Stimulated activated CD4-positive, alpha-beta T cell treated with anti-CD3 and anti-CD28 coated beads, Interleukin-12 subunit alpha, Interleukin-12 subunit beta, amount 100 ng/mL, for 4 hours (primary cell): ENCODE data around the gene CHCHD10.

Experiments used
- DNase-seq: peaks from one replicate; pipeline ENCODE4 v3.0.0-alpha.2; 2020

CHCHD10 gene

GRCh38 chr22:23769321-23769965 is 1.7 kb upstream of the CHCHD10 start:
- no peak for DNase-seq

DNA sequence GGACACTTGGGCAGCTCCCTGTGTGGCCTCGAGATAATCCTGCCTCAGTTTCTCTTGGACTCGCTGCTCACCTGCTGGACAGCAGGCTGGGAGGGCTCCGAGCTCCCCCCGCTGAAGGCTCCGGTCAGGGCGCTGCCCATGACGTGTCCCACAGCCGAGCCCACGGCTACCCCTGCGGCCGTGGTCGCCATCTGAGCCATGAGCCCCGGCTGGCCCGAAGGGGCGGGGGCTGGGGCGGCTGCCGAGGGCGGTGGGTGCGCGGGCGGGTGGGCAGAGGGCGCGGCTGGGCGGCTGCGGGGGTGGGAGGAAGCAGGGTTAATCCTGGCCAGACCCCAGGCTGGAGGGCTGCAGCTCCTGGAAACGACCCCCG is 484 bp downstream of the CHCHD10 start:
- DNase-seq: no peak

DNA sequence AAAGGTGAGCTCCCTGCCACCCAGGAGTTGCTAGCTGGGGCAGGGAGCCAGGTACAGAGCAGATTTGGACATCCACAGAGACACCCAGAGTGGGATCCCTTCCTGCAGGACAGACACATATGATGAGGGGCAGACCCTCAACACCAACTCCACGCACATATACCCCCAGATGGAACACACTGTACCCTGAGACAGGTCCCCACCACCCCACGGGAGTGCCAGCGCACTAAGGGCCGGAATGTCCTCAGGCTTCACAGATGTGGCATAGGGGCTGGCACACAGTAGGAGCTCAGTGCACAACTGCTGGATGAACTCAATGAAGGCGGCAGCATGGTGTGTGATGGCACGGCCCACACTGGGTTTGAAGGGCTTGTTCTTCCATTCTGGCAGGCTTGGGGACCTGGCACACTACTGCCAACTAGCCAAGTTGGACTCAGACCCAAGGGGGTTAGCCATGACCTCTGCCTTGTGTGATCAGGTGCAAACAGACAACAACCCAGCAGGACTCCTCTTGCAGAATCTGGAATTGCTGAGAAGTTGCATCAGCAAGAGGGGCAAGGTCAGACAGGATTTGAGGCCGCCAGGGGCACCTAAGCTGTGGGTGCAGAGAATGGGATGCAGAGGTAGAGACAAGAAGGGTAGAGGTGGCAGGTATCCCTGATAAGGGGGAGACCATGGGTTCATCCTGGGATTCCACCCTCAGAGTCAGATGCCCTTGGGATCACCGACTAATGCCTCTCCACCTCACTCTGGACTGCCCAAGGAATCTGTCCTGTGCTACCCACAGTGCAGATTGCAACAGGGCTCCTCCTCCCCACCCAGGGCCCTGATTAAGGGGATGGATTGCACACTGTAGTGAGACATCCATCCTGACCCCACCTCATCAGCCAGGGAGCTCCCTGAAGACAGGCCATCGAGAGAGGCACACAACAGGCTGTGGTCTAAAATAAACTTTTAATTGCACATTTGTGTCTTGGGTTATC is 2.6 kb downstream of the CHCHD10 start:
- no peak for DNase-seq

DNA sequence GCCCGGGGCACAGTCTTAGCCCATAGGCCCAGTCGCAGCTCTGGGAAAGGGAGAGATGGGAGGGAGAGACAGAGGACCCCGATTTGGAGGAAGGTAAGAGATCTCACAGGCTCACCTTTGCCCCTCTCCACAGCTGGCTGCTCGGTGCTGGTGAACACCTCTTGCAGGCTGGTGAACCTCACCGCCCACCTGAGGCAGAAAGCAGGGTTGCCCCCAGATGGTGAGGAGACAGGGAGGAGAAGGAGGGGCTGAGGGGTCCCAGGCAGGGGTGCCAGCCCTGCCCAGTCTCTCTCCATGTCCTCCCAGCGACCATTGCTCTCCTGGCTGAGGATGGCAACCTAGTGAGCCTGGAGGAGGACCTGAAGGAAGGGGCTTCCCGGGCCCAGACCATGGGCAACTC is 3.8 kb downstream of the CHCHD10 start:
- DNase-seq: no peak

DNA sequence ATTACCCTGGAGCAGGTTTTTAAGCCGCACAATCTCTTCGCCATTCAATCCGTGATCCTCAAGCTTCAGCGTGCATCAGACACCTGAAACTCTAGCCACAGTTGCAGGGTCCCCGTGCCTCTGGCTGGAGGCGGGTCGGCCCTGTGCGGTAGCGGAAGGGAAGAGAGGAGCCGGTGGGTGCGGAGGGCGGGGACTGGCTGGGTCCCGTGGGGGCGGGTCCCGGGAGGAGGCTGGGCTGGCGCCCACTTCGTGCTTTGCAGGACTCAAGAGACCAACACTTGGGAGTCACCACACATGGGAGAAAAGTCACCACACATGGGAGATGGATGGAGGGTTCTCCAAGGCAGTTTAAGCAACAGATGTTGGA is 4.2 kb downstream of the CHCHD10 start:
- DNase-seq: peak; percentile 56

- no peak for DNase-seq
These were observed 4.8 kb downstream of the CHCHD10 start, which contains the start of gene C22orf15 for GRCh38 chr22:23762842-23763578. Gene C22orf15, plus strand, starts transcription at chr22:23762990. Its CDS starts 317 bp downstream, at chr22:23763307.

DNA sequence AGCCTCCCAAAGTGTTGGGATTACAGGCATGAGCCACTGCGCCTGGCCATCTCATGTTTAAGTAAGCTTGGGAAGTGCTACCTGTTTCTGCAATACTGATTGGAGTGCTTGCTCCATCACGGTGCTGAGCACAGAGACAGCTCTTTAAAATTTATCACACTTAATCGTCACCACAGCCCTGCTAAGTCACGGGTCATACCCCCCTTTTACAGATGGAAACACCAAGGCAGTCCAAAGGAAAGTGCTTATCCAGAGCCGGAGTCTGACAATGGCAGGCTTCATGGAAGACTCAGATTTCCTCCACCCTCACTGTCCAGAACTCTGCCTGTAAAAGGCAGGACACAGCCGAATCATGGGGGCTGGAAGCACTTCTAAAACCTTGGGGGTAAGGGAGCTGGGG is 7.7 kb downstream of the CHCHD10 start:
- no peak for DNase-seq

GRCh38 chr22:23759566-23759965 is 8.2 kb downstream of the CHCHD10 start:
- DNase-seq: no peak

DNA sequence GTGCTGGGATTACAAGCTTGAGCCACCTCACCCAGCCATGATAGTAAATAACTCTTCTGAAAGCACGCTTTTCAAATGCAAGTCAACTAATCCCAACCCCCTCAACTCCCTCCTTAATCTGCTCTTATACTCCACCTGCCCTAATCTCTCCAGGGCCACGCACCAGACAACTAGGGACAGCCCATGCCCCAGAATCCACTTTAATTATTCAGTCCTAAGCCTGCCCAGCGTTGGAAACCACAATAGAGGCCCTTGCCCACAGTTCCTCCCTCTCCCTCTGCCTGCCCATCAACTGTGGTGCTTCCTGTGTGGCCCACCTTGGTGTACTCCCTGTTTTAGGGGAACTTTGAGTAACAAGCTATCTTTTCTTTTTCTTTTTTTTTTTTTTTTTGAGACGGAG is 10.9 kb downstream of the CHCHD10 start:
- DNase-seq: no peak

GRCh38 chr22:23755711-23756110 is 12.1 kb downstream of the CHCHD10 start:
- DNase-seq: no peak

DNA sequence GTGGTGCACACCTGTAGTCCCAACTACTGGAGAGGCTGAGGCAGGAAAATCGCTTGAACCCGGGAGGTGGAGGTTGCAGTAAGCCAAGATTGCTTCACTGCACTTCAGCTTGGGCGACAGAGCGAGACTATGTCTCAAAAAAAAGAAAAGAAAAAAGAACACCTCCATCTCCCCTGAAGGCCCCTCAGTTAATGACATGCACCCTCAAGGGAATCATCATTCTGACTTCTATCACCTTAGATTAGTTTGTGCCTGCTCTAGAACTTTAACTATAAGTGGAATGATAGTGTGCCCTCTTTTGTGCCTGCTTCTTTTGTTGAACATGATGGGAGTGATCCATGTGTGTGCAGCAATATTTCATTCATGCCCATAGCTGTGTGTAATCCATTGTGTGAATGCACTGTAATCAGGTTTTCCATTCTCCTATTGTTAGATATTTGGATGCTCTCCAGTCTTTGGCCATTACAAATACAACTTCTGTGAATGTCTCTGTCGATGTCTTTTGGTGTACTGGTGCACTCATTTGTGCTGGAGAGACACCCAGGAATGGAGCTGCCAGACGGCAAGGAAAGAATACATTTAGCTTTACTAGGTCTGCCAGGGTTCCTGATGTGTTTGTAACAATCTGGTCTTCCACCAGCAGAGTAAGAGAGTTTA is 12.7 kb downstream of the CHCHD10 start:
- DNase-seq: no peak

DNA sequence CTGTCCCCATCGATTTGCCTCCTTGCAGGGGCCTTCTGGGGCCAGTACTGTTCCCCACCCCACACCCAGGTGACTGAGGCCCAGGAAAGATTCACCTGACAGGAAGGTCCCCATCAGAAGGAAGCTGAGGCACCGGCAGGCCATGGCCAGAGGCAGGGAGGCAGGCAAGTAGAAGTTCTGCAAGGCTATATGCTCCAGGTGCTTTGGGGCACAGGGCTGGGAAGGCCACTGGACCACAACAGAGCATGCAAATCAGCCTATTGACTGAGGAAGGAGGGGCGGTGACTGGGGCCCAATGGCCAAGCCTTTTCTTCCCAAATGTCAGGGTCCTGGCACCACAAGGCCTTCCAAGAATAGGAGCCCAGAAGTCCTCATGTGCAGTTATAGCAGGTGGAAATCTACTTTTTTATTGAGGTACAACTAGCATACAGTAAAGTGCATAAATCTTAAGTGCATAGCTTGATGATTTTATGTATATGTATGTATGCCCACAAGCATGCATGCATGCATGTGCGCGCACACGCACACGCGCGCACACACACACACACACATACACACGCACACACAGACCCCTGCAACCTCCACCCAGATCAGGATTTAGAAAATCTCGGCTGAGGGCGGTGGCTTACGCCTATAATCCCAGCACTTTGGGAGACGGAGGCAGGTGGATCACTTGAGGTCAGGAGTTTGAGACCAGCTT is 13.4 kb downstream of the CHCHD10 start, which contains the start of gene VPREB3:
TSS of gene VPREB3 (minus strand) at position 206 of the 700 bp plus-strand sequence. CDS start at position 144, 62 bp downstream.
- no peak for DNase-seq

DNA sequence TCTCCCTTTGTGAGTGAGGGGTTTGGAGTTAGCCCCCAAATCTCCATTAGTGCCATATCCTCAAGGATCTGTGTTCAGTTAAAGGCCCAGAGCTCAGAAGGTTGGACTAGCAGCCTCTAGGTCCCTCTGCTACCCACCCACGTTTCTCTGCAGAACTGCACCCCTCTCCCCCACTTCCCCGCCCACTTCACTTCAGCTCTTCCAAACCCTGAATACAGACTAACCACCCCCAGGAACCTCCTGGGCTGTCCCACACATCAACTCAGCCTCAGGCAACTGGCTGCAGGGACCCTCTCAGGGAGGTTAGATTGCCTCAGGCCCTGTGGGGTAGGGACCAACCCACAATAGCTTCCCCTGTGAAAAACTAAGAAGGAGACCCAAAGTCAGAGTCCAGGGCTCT is 14.4 kb downstream of the CHCHD10 start:
- no peak for DNase-seq

DNA sequence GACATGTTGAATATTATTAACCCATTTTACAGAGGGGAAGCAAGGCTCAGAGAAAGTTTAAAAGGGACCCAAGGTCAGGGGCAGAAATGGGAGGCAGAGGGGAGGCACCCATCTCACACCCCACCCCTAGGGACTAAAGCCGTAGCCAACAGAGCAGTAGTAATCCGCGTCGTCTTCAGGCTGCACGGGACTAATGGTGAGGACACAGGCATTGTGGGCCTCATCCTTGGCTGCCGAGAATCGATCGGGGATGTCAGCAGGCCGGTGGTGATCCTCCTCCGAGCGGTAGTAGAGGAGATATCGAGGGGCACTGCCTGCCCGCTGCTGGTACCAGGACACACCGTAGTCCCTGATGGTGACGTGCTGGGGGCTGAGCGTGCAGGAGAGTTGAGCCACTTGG is 15.0 kb downstream of the CHCHD10 start:
- DNase-seq: no peak

DNA sequence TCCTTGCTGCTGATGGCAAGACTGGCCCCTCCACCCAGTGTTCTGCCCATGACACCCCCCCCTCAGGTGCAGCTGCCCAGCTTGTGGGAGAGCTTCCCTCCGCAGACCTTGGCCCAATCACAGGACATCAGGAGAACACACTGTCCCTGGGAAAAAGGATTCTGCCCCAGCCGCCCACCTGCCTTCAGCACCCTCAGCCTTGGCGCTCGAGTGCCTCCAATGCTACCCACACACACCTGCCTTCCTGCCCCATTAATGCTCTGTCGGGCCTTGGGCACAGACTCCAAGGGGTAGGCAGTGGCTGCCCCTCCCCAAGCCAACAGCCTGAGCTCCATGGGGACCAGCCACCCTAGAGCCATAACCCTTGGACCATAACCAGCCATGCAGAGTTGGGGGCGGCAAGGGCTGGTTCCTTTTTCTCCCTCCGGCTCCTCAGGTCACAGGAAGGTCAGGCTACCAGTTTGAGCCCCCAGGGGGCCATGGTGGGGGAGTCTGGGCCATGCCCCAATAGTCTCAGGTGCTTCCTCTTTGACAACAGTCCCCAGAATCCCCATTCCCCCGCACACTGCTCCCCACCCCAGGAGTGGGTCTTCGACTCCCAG is 15.6 kb downstream of the CHCHD10 start:
- DNase-seq: no peak

- DNase-seq: no peak
These were observed 16.3 kb downstream of the CHCHD10 start for GRCh38 chr22:23751441-23751996.

- peak; percentile 82 for DNase-seq
These were observed 16.9 kb downstream of the CHCHD10 start, which contains the start of gene ZNF70 for GRCh38 chr22:23750714-23751440. Gene ZNF70, minus strand, starts transcription at chr22:23751112. Its CDS starts 5,972 bp downstream, at chr22:23745140.

GRCh38 chr22:23750367-23750713 is 17.4 kb downstream of the CHCHD10 start:
- DNase-seq: no peak

DNA sequence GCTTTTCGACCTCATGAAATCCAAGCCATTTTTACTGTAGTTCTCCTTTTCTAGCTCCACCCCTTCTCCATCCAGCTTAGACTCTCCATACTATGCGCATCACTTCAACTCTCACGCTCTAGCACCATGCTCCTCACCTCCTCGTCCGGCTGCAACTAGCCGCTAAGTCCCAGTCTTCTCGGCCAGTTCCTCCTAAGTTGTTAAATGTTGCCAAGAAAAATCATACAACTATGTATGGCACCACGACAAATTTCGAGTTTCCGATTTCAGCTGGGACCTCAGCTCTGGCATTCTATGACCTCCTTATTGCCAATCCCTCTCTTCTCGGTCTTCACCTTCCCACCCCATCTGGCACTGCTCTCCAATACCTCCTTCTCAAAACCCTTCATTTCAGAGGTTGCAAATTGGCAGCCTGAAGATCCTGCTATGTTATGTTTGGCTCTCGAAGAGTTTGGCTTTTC is 17.9 kb downstream of the CHCHD10 start:
- no peak for DNase-seq

GRCh38 chr22:23745791-23746190 is 22.0 kb downstream of the CHCHD10 start:
- DNase-seq: no peak

DNA sequence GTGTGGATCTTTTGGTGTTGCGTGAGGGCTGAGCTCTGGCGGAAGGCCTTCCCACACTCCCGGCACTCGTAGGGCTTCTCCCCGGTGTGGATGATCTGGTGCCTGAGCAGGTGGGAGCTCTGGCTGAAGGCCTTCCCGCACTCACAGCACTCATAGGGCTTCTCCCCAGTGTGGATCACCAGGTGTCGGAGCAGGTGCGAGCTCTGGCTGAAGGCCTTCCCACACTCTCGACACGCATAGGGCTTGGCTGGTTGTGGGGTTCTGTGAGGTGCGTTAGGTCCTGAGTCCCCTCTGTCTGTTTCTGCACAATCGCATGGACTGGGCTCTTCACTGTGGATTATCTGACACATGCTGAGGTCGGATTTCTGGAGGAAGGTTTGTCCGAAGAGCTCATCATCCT is 23.3 kb downstream of the CHCHD10 start:
- DNase-seq: no peak
